ENCODE data around the gene NOL9.

- TF ChIP-seq POLR2AphosphoS5 (IDR thresholded peaks at IDR 0.05; ENCODE audit: borderline replicate concordance, low read depth, low read length) (no peak), EZH2 (IDR thresholded peaks at IDR 0.05) (no peak)
These were observed 25.8 kb downstream of the NOL9 start for GRCh38 chr1:6528492-6528891.
